HG02943 (cell line): ENCODE data around the gene IL20.

ENCODE experiments used
- ATAC-seq: cut with Tn5 transposase; IDR thresholded peaks from one replicate; pipeline ENCODE4 v1.9.1; 2021; ENCODE audit warnings: mild to moderate bottlenecking, low read depth, moderate library complexity; ENCODE audit not compliant: unreplicated experiment

The IL20 gene

GRCh38 chr1:206873603-206874188 is 8.3 kb downstream of the IL20 start:
- no peak for ATAC-seq

GRCh38 chr1:206875752-206876377 is 10.4 kb downstream of the IL20 start:
- ATAC-seq: no peak

- ATAC-seq: no peak
Measured at GRCh38 chr1:206878456-206878855, 13.0 kb downstream of the IL20 start.

GRCh38 chr1:206880314-206880713 is 14.9 kb downstream of the IL20 start:
- no peak for ATAC-seq

- ATAC-seq: no peak
Measured at GRCh38 chr1:206882555-206882954, 17.1 kb downstream of the IL20 start.

- no peak for ATAC-seq
Measured at GRCh38 chr1:206883160-206883559, 17.7 kb downstream of the IL20 start.

GRCh38 chr1:206883876-206884275 is 18.5 kb downstream of the IL20 start:
- ATAC-seq: no peak

- ATAC-seq: no peak
Measured at GRCh38 chr1:206885341-206886060, 20.1 kb downstream of the IL20 start.

GRCh38 chr1:206886831-206887230 is 21.4 kb downstream of the IL20 start:
- no peak for ATAC-seq

- ATAC-seq: no peak
Measured at GRCh38 chr1:206887701-206888100, 22.3 kb downstream of the IL20 start.

- ATAC-seq: no peak
Measured at GRCh38 chr1:206890125-206891060, 25.0 kb downstream of the IL20 start.

- ATAC-seq: no peak
Measured at GRCh38 chr1:206891412-206891811, 26.0 kb downstream of the IL20 start.

- ATAC-seq: no peak
Measured at GRCh38 chr1:206892351-206892984, 27.0 kb downstream of the IL20 start.

GRCh38 chr1:206893380-206893779 is 28.0 kb downstream of the IL20 start:
- ATAC-seq: no peak

GRCh38 chr1:206895325-206895724 is 29.9 kb downstream of the IL20 start:
- no peak for ATAC-seq

- no peak for ATAC-seq
Measured at GRCh38 chr1:206895837-206896242, 30.4 kb downstream of the IL20 start.

GRCh38 chr1:206896261-206896660 is 30.8 kb downstream of the IL20 start:
- no peak for ATAC-seq

GRCh38 chr1:206897175-206897574 is 31.8 kb downstream of the IL20 start, which contains the start of gene IL24:
Gene IL24 (plus strand): TSS chr1:206897443. CDS start chr1:206897833, 390 bp downstream.
- ATAC-seq: no peak

- ATAC-seq: no peak
Measured at GRCh38 chr1:206898089-206898914, 32.9 kb downstream of the IL20 start.
